H9 (cell line): ENCODE data around the gene WSCD1. TPM values are rescaled to one million over a fixed set of nuclear protein-coding genes. Genes with fewer than 3 reads are reported as not detected.

Experiments used
- DNase-seq: peaks from one replicate; pipeline ENCODE4 v3.0.0-alpha.2; 2017
- H2AFZ ChIP-seq: one replicate; pipeline ENCODE4 v1.6.1; 2013; ENCODE audit warnings: mild to moderate bottlenecking, low read length, control low read depth, moderate library complexity
- H2AK5ac ChIP-seq: 2 replicates; pipeline ENCODE4 v1.6.1; 2013; ENCODE audit warnings: low read length, control low read depth, mixed read lengths; ENCODE audit not compliant: insufficient read length
- H2BK120ac ChIP-seq: one replicate; pipeline ENCODE4 v1.6.1; 2013; ENCODE audit warnings: low read depth, mild to moderate bottlenecking, low read length, control low read depth, inconsistent platforms; ENCODE audit not compliant: poor library complexity, severe bottlenecking
- H2BK12ac ChIP-seq: 2 replicates; pipeline ENCODE4 v1.6.1; 2013; ENCODE audit warnings: low read length, control low read depth, mixed read lengths, low read depth; ENCODE audit not compliant: insufficient read length
- H2BK15ac ChIP-seq: 2 replicates; pipeline ENCODE4 v1.6.1; 2013; ENCODE audit warnings: low read depth, low read length, control low read depth
- H2BK20ac ChIP-seq: one replicate; pipeline ENCODE4 v1.6.1; 2013; ENCODE audit warnings: low read depth, mild to moderate bottlenecking, low read length, control low read depth, inconsistent platforms; ENCODE audit not compliant: poor library complexity, severe bottlenecking
- H2BK5ac ChIP-seq: 2 replicates; pipeline ENCODE4 v1.6.1; 2013; ENCODE audit warnings: low read length, control low read depth, mixed read lengths; ENCODE audit not compliant: insufficient read length
- H3K14ac ChIP-seq: 2 replicates; pipeline ENCODE4 v1.6.1; 2013; ENCODE audit warnings: low read length, control low read depth; ENCODE audit not compliant: insufficient read depth
- H3K18ac ChIP-seq: 2 replicates; pipeline ENCODE4 v1.6.1; 2013; ENCODE audit warnings: low read depth, mild to moderate bottlenecking, mixed read lengths, low read length, control low read depth; ENCODE audit not compliant: insufficient read length
- H3K23ac ChIP-seq: 2 replicates; pipeline ENCODE4 v1.6.1; 2013; ENCODE audit warnings: low read length, control low read depth, mixed read lengths, low read depth; ENCODE audit not compliant: insufficient read length
- H3K23me2 ChIP-seq: 2 replicates; pipeline ENCODE4 v1.6.1; 2013; ENCODE audit warnings: low read depth, mild to moderate bottlenecking, mixed read lengths, low read length, control low read depth; ENCODE audit not compliant: insufficient read length, poor library complexity, severe bottlenecking
- H3K27ac ChIP-seq: 2 replicates; pipeline ENCODE4 v1.5.1; 2013; ENCODE audit warnings: low read length, control low read depth, mixed read lengths, low read depth; ENCODE audit not compliant: insufficient read length
- H3K27me3 ChIP-seq: 2 replicates; pipeline ENCODE4 v1.6.1; 2013; ENCODE audit warnings: low read length, control low read depth, inconsistent platforms; ENCODE audit not compliant: insufficient read depth
- H3K4ac ChIP-seq: 2 replicates; pipeline ENCODE4 v1.6.1; 2013; ENCODE audit warnings: low read depth, mild to moderate bottlenecking, control low read depth, inconsistent platforms, low read length, moderate library complexity
- H3K4me1 ChIP-seq: 2 replicates; pipeline ENCODE4 v1.6.1; 2013; ENCODE audit warnings: low read length, control low read depth, inconsistent platforms; ENCODE audit not compliant: insufficient read depth
- H3K4me2 ChIP-seq: 2 replicates; pipeline ENCODE4 v1.6.1; 2013; ENCODE audit warnings: low read length, control low read depth, mixed read lengths; ENCODE audit not compliant: insufficient read length, insufficient read depth
- H3K56ac ChIP-seq: 2 replicates; pipeline ENCODE4 v1.6.1; 2013; ENCODE audit warnings: low read depth, mild to moderate bottlenecking, mixed read lengths, low read length, control low read depth; ENCODE audit not compliant: insufficient read length
- H3K79me1 ChIP-seq: 2 replicates; pipeline ENCODE4 v1.6.1; 2013; ENCODE audit warnings: low read depth, mild to moderate bottlenecking, moderate library complexity, low read length, control low read depth, inconsistent platforms; ENCODE audit not compliant: insufficient read depth, poor library complexity, severe bottlenecking
- H3K79me2 ChIP-seq: 2 replicates; pipeline ENCODE4 v1.6.1; 2013; ENCODE audit warnings: low read length, control low read depth, inconsistent platforms; ENCODE audit not compliant: insufficient read depth
- H3K9ac ChIP-seq: 2 replicates; pipeline ENCODE4 v1.6.1; 2013; ENCODE audit warnings: low read length, control low read depth, mixed read lengths; ENCODE audit not compliant: insufficient read length; ENCODE audit errors: extremely low read depth
- H3K9me3 ChIP-seq: one replicate; pipeline ENCODE4 v1.6.1; 2013; ENCODE audit warnings: low read depth, low read length, inconsistent platforms; ENCODE audit not compliant: control insufficient read depth
- H3T11ph ChIP-seq: one replicate; pipeline ENCODE4 v1.6.1; 2013; ENCODE audit warnings: mild to moderate bottlenecking, low read length, control low read depth, inconsistent platforms
- H4K20me1 ChIP-seq: one replicate; pipeline ENCODE4 v1.6.1; 2013; ENCODE audit not compliant: control insufficient read depth, insufficient read length, insufficient read depth
- H4K5ac ChIP-seq: 2 replicates; pipeline ENCODE4 v1.6.1; 2013; ENCODE audit warnings: low read depth, mild to moderate bottlenecking, mixed read lengths, low read length, control low read depth; ENCODE audit not compliant: insufficient read length
- H4K8ac ChIP-seq: replicated peaks from 2 replicates; pipeline ENCODE4 v1.6.1; 2013; ENCODE audit warnings: low read length, control low read depth, mixed read lengths, low read depth; ENCODE audit not compliant: insufficient read length
- H4K91ac ChIP-seq: 2 replicates; pipeline ENCODE4 v1.6.1; 2013; ENCODE audit warnings: low read depth, mild to moderate bottlenecking, moderate library complexity, mixed read lengths, low read length, control low read depth; ENCODE audit not compliant: insufficient read length
- H3K27ac Mint-ChIP-seq, 3 experiments: 2 replicates in 2 of 3; 3 replicates in 1 of 3; pipeline ENCODE4 v1.8.0; 2020 to 2021; ENCODE audit warnings: mixed read lengths in 3 of 3, mild to moderate bottlenecking in 1 of 3, moderate library complexity in 1 of 3
- H3K27me3 Mint-ChIP-seq: 2 replicates; pipeline ENCODE4 v1.8.0; 2021; ENCODE audit warnings: low read depth, mild to moderate bottlenecking, moderate library complexity, mixed read lengths
- H3K36me3 Mint-ChIP-seq, 3 experiments: 2 replicates in 2 of 3; 3 replicates in 1 of 3; pipeline ENCODE4 v1.8.0; 2020 to 2021; ENCODE audit warnings: low read depth in 3 of 3, mixed read lengths in 3 of 3; ENCODE audit not compliant: insufficient read depth in 1 of 3
- H3K4me1 Mint-ChIP-seq, 2 experiments: 2 replicates each; pipeline ENCODE4 v1.8.0; 2020; ENCODE audit warnings: mixed read lengths in 2 of 2
- H3K4me3 Mint-ChIP-seq, 2 experiments: 2 replicates in 1 of 2; 3 replicates in 1 of 2; pipeline ENCODE4 v1.8.0; 2020 to 2021; ENCODE audit warnings: mild to moderate bottlenecking in 2 of 2, mixed read lengths in 2 of 2, moderate library complexity in 1 of 2
- H3K9me3 Mint-ChIP-seq, 2 experiments: 2 replicates in 1 of 2; 3 replicates in 1 of 2; pipeline ENCODE4 v1.8.0; 2020; ENCODE audit warnings: mild to moderate bottlenecking in 2 of 2, mixed read lengths in 2 of 2, moderate library complexity in 1 of 2
- WGBS: extraction: QIAGEN DNeasy Blood & Tissue Kit; methylation state at CpG from one replicate; pipeline ENCODE4 v1.1.7; 2013; ENCODE audit warnings: missing lambda C conversion rate, low lambda C conversion rate, mixed read lengths; ENCODE audit not compliant: insufficient read length; ENCODE audit errors: extremely low coverage; 5-methylcytosine and 5-hydroxymethylcytosine counted together
- total RNA-seq: library from RNA; stranded (reverse); gene quantifications from 2 replicates; pipeline ENCODE4 v1.2.1, GENCODE V29; 2021
- TF ChIP-seq, protein P1 (sequence below): fragments of 200-600 bp; sonication (generic); conservative IDR thresholded peaks from 3 replicates; pipeline ENCODE4 v1.8.0; 2021; ENCODE audit warnings: antibody characterized with exemption, mild to moderate bottlenecking

The WSCD1 gene
- total RNA-seq, 1 experiment from 2014 or later: 33.6 TPM

DNA sequence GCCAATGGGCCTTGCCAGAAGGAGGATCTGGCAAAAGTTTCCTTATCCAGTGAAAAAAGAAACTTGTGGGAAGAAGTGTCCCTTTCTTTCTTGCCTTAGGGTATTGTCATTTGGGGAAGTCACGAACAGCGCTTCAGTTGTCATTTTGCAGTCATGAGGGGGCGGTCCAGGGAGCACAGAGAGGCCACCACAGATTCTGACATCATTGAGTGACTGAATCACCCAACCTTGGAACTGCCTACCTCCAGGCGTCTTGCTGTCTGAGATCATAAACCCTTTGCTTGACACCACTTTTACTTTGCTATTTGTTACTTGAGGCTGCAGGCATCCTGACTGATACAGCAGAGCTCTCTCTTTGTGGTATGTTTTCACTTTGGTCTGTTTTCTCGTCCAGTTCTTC, 3.1 kb upstream of the WSCD1 start:
- Histone ChIP-seq H4K91ac (no peak overlapping the region), H3K14ac (no peak overlapping the region), H2BK15ac (no peak overlapping the region), H4K8ac (no peak overlapping the region), H3K23ac (no peak overlapping the region), H3K79me2 (peaks cover 2% of the 10 kb centered on the region; the same call in 1 of the 2 replicates), H2BK20ac (no peak overlapping the region), H4K20me1 (no peaks in the 10 kb centered on the region), H2BK12ac (no peak overlapping the region), H2AFZ (no peak overlapping the region), H3K27me3 (peaks cover 3% of the 10 kb centered on the region; the same call in 1 of the 2 replicates), H3K79me1 (no peaks in the 10 kb centered on the region), H3K9ac (no peak overlapping the region), H3K4me2 (no peak overlapping the region), H3K27ac (no peak overlapping the region), H2AK5ac (no peak overlapping the region), H4K5ac (no peak overlapping the region), H2BK120ac (no peak overlapping the region), H3K18ac (no peak overlapping the region), H3K9me3 (no peaks in the 10 kb centered on the region), H3K4ac (no peak overlapping the region), H3K56ac (no peak overlapping the region), H3T11ph (no peak overlapping the region), H2BK5ac (no peak overlapping the region), H3K4me1 (no peaks in the 10 kb centered on the region; the same call in 1 of the 2 replicates), H3K23me2 (peaks cover 7% of the 10 kb centered on the region)
- no peak for DNase-seq
- peaks cover 0 to 3% (median 0%) of the 10 kb centered on the region in 3 experiments; a peak in 2 of 7 replicates for H3K36me3 Mint-ChIP-seq
- TF ChIP-seq, protein P1, sequence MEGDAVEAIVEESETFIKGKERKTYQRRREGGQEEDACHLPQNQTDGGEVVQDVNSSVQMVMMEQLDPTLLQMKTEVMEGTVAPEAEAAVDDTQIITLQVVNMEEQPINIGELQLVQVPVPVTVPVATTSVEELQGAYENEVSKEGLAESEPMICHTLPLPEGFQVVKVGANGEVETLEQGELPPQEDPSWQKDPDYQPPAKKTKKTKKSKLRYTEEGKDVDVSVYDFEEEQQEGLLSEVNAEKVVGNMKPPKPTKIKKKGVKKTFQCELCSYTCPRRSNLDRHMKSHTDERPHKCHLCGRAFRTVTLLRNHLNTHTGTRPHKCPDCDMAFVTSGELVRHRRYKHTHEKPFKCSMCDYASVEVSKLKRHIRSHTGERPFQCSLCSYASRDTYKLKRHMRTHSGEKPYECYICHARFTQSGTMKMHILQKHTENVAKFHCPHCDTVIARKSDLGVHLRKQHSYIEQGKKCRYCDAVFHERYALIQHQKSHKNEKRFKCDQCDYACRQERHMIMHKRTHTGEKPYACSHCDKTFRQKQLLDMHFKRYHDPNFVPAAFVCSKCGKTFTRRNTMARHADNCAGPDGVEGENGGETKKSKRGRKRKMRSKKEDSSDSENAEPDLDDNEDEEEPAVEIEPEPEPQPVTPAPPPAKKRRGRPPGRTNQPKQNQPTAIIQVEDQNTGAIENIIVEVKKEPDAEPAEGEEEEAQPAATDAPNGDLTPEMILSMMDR: no peak
- no CpG with 5 or more reads among the region's 5 CpGs for WGBS
- H3K27me3 Mint-ChIP-seq: peaks cover 36% of the 10 kb centered on the region
- H3K4me1 Mint-ChIP-seq: peaks cover 20 to 26% of the 10 kb centered on the region in 2 experiments
- H3K27ac Mint-ChIP-seq: no peak overlapping the region
- peaks cover 0 to 6% of the 10 kb centered on the region in 2 experiments; a peak in 4 of 5 replicates for H3K9me3 Mint-ChIP-seq
- no peak overlapping the region for H3K4me3 Mint-ChIP-seq
